Duodenal mucosa (tissue), 2 donors: ENCODE measurements around the gene ANKS1A.
"Not testable (repeated sequence)": the region's sequence is repeated elsewhere in the genome, so short reads cannot be mapped to it uniquely, and the experiment has no call there.

Source experiments
- H3K27ac ChIP-seq: one replicate; pipeline ENCODE4 v1.7.0; 2013; ENCODE audit warnings: low read depth, low read length
- H3K27me3 ChIP-seq, 2 donors: one replicate each; pipeline ENCODE4 v1.7.0; 2013; ENCODE audit warnings: low read length in 2 of 2, control low read depth in 1 of 2; ENCODE audit not compliant: insufficient read depth in 2 of 2, control insufficient read depth in 1 of 2
- H3K36me3 ChIP-seq, 2 donors: one replicate each; pipeline ENCODE4 v1.7.0; 2013; ENCODE audit warnings: low read length in 2 of 2, control low read depth in 1 of 2; ENCODE audit not compliant: insufficient read depth in 2 of 2, control insufficient read depth in 1 of 2
- H3K4me1 ChIP-seq, 2 donors: one replicate each; pipeline ENCODE4 v1.7.0; 2013; ENCODE audit warnings: low read length in 2 of 2, control low read depth in 1 of 2; ENCODE audit not compliant: insufficient read depth in 2 of 2, control insufficient read depth in 1 of 2
- H3K4me3 ChIP-seq, 2 donors: one replicate each; pipeline ENCODE4 v1.7.0; 2013; ENCODE audit warnings: low read length in 2 of 2, low read depth in 1 of 2
- H3K9ac ChIP-seq, 2 donors: one replicate each; pipeline ENCODE4 v1.7.0; 2013; ENCODE audit warnings: low read length in 2 of 2, low read depth in 1 of 2
- H3K9me3 ChIP-seq, 2 donors: one replicate each; pipeline ENCODE4 v1.7.0; 2013; ENCODE audit warnings: low read length in 2 of 2, control low read depth in 1 of 2; ENCODE audit not compliant: control insufficient read depth in 1 of 2

The ANKS1A gene

DNA sequence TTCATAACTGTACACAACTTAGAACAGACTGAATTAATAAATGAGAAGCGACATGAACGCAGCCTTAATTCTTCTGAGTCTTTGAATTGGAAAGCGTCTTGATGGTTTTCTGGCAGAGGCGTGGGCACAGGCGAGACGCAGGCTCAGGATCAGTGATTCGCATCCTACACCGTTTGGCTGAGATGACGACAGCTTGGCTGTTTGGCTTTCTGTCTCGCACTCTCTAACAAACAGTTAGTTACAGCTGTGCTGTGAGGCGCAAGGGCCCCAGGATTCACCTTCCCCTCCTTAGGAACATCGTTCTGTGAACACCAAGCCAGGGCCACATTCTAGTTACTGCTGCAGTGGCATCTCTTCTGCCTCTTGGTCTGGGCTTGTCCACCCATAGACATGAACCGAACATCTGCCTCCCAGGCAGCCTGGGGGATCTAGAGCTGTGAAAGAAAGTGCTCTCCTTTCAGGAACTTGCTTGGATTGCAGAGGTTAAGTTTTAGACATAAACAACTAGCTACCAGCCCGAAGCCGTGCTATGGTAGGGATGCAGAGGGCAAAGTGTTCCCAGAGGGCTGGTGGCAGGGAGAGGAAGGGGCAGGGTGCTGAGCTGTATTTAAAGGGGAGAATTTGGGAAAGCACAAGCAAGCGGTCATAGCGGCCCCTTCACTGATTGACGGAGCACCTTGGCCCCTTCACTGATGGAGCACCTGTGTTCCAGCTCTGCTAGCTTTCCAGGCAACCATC lies 202.5 kb downstream of the ANKS1A start:
- Histone ChIP-seq H3K27ac (no peak overlapping the region), H3K9ac (no peak overlapping the region), H3K36me3 (peaks cover 20 to 40% of the 10 kb centered on the region in 2 donors), H3K9me3 (no peaks in the 10 kb centered on the region), H3K27me3 (no peaks in the 10 kb centered on the region), H3K4me1 (peaks cover 6 to 19% of the 10 kb centered on the region in 2 donors), H3K4me3 (no peak overlapping the region)

- no peaks in the 10 kb centered on the region for H3K9me3 ChIP-seq
- no peaks in the 10 kb centered on the region for H3K27me3 ChIP-seq
- H3K36me3 ChIP-seq, result peaks cover 12 to 29% of the 10 kb centered on the region in 2 donors
- H3K4me1 ChIP-seq, result peaks cover 6 to 24% of the 10 kb centered on the region in 2 donors
- H3K27ac ChIP-seq, result no peak overlapping the region
- H3K4me3 ChIP-seq, result no peak overlapping the region
- H3K9ac ChIP-seq, result no peak overlapping the region
These were observed 203.5 kb downstream of the ANKS1A start for GRCh38 chr6:35092362-35093117.

DNA sequence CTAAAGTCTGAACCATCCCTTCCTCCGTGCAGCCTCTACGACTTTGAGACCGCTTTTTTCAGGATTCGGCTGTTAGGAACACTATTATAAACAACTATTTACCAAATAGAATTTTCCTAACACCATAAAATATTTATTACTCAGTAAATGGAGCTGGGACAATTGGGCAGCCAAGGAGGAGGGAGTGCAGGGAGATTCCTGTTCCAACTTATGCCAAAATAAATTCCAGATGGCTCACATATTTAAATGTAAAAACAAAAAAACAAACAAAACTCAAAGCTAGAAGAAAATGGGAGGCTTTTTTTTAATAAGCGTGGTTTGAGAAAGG lies 204.0 kb downstream of the ANKS1A start:
- Histone ChIP-seq H3K27ac (no peak overlapping the region), H3K27me3 (no peaks in the 10 kb centered on the region), H3K9ac (no peak overlapping the region), H3K4me1 (peaks cover 6 to 24% of the 10 kb centered on the region in 2 donors), H3K9me3 (no peaks in the 10 kb centered on the region), H3K36me3 (peaks cover 12 to 24% of the 10 kb centered on the region in 2 donors), H3K4me3 (no peak overlapping the region)

DNA sequence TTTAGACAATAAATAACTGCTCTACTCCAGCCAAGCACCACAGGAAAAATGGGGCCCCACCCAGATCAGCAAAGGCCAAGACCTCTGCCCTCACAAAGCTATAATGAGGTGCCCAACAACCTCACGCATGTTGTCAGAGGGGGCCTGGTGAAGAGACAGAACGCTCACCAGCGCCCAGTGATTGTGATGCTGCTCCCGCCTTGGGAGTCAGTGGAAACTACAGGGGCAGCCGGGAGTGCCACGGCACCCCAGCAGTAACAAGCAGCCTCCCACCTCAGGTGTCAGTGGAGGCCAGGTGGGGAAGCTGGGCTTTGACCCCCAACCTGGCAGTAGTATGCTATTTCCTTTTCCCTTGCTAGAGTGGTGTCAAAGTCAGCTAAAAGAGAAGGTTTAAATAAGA lies 204.7 kb downstream of the ANKS1A start:
- H3K9ac ChIP-seq, result no peak overlapping the region
- H3K36me3 ChIP-seq, result peaks cover 12 to 17% of the 10 kb centered on the region in 2 donors
- H3K9me3 ChIP-seq, result no peaks in the 10 kb centered on the region
- H3K27me3 ChIP-seq, result no peaks in the 10 kb centered on the region
- peaks cover 6 to 24% of the 10 kb centered on the region in 2 donors for H3K4me1 ChIP-seq
- H3K4me3 ChIP-seq, result no peak overlapping the region
- H3K27ac ChIP-seq, result no peak overlapping the region

DNA sequence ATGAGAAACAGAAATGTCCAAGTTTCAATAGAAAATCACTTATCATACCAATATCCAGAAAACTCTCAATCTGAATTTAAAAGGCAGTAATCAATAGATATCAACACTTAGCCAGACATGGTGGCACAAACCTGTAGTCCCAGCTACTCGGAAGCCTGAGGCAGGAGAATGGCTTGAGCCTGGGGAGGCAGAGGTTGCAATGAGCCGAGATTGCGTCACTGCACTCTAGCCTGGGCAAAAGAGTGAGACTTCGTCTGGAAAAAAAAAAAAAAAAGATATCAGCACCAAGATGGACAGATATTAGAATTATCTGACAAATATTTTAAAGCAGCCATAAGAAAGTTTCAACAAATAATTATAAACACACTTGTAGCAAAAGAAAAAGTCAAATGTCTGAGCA lies 205.1 kb downstream of the ANKS1A start:
- Histone ChIP-seq H3K4me1 (peaks cover 6 to 24% of the 10 kb centered on the region in 2 donors), H3K27ac (no peak overlapping the region), H3K27me3 (no peaks in the 10 kb centered on the region), H3K4me3 (no peak overlapping the region), H3K36me3 (peaks cover 9 to 14% of the 10 kb centered on the region in 2 donors), H3K9ac (no peak overlapping the region), H3K9me3 (no peaks in the 10 kb centered on the region)

GRCh38 chr6:35096129-35096862 lies 207.2 kb downstream of the ANKS1A start:
- Histone ChIP-seq H3K27ac (no peak overlapping the region), H3K9ac (no peak overlapping the region), H3K4me3 (no peak overlapping the region), H3K27me3 (no peaks in the 10 kb centered on the region), H3K36me3 (peaks cover 0 to 2% of the 10 kb centered on the region in 2 donors), H3K4me1 (peaks cover 6 to 21% of the 10 kb centered on the region in 2 donors), H3K9me3 (no peaks in the 10 kb centered on the region)

GRCh38 chr6:35099116-35099515 lies 210.1 kb downstream of the ANKS1A start:
- Histone ChIP-seq H3K36me3 (no peaks in the 10 kb centered on the region), H3K4me3 (no peak overlapping the region), H3K27me3 (no peaks in the 10 kb centered on the region), H3K27ac (no peak overlapping the region), H3K9me3 (no peaks in the 10 kb centered on the region), H3K9ac (no peak overlapping the region), H3K4me1 (peaks cover 6 to 14% of the 10 kb centered on the region in 2 donors)

GRCh38 chr6:35105078-35105477 lies 216.0 kb downstream of the ANKS1A start:
- Histone ChIP-seq H3K27me3 (no peaks in the 10 kb centered on the region), H3K4me3 (no peak overlapping the region), H3K36me3 (no peaks in the 10 kb centered on the region), H3K27ac (no peak overlapping the region), H3K9me3 (peaks cover 0 to 2% of the 10 kb centered on the region in 2 donors), H3K9ac (no peak overlapping the region), H3K4me1 (peaks cover 8 to 12% of the 10 kb centered on the region in 2 donors)

- H3K27ac ChIP-seq, H3K36me3 ChIP-seq, H3K4me3 ChIP-seq, H3K9me3 ChIP-seq, H3K9ac ChIP-seq, H3K27me3 ChIP-seq: not testable (repeated sequence)
- peaks cover 8 to 12% of the 10 kb centered on the region in 2 donors for H3K4me1 ChIP-seq
These were observed 217.0 kb downstream of the ANKS1A start for GRCh38 chr6:35106061-35106460.

GRCh38 chr6:35107208-35107607 lies 218.2 kb downstream of the ANKS1A start:
- not testable (repeated sequence) for H3K9ac ChIP-seq, H3K36me3 ChIP-seq, H3K27ac ChIP-seq, H3K27me3 ChIP-seq, H3K9me3 ChIP-seq
- Histone ChIP-seq H3K4me3 (peak overlapping the region in 1 of 2 donors; percentile 16), H3K4me1 (peaks cover 8 to 12% of the 10 kb centered on the region in 2 donors)
